ENCODE results near the gene FGFR2. TPM values are rescaled to one million over a fixed set of nuclear protein-coding genes. Genes with fewer than 3 reads are reported as not detected.

The FGFR2 gene
- total RNA-seq, 2 experiments from 2014 or later = 0.14 to 0.22 TPM

DNA sequence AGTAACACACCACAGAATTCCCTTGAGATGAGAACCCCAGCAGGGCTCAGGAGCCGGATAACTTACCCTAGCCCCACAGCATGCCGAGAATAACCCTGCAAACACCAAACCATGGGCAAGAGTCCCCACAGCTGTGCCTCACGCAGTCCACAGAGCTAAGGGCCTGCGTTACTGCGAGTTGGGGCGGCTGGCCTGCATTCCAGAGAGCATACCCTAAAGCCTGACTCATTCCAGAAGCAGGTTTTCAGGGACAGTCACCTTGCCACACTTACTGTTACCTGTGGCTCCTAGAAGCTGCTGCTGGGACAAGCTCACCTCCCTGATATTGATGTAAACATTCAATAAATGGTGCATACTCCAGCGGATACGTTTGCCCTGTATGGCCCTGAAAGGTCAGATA, 18.6 kb downstream of the FGFR2 start:
- CTCF ChIA-PET = no interaction called here
- peaks cover 4% of the 10 kb centered on the region for H3K27me3 Mint-ChIP-seq

DNA sequence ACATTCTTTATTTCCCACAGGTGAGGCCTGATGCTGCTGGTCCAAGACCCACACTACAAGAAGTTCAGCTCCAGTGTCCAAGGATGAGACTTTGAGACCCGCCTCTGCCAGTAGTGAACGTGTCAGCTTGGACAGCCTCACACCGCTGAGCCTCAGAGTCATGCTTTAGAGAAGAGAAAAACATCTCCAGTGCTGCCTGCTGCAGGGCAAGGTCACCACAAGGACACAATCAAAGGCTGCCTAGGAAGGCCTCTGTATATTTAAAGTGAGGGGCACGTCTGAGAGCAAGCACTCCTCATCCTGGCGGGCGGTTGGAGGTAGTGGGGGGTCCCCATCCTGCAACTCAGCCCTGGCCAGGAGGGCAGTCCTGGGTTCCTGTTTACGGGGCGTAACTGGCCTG, 19.3 kb downstream of the FGFR2 start:
- H3K27ac Mint-ChIP-seq = no peak overlapping the region
- ChIA-PET POLR2A (no interaction called here), CTCF (no interaction called here)
- no peaks in the 10 kb centered on the region for H3K36me3 ChIP-seq (ENCODE audit: insufficient read depth, low read length)
- intact Hi-C loops (cut with DNase I, micrococcal nuclease) = no loop called here
- H3K27me3 Mint-ChIP-seq = peaks cover 4% of the 10 kb centered on the region
- TF ChIP-seq, protein P1, sequence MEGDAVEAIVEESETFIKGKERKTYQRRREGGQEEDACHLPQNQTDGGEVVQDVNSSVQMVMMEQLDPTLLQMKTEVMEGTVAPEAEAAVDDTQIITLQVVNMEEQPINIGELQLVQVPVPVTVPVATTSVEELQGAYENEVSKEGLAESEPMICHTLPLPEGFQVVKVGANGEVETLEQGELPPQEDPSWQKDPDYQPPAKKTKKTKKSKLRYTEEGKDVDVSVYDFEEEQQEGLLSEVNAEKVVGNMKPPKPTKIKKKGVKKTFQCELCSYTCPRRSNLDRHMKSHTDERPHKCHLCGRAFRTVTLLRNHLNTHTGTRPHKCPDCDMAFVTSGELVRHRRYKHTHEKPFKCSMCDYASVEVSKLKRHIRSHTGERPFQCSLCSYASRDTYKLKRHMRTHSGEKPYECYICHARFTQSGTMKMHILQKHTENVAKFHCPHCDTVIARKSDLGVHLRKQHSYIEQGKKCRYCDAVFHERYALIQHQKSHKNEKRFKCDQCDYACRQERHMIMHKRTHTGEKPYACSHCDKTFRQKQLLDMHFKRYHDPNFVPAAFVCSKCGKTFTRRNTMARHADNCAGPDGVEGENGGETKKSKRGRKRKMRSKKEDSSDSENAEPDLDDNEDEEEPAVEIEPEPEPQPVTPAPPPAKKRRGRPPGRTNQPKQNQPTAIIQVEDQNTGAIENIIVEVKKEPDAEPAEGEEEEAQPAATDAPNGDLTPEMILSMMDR (IDR thresholded peaks at IDR 0.05) = no peak
- H3K4me1 ChIP-seq (ENCODE audit: insufficient read depth, low read length) = no peaks in the 10 kb centered on the region
- no peaks in the 10 kb centered on the region for H3K4me1 Mint-ChIP-seq (ENCODE audit: low read depth)
- no peak overlapping the region for H3K4me3 Mint-ChIP-seq
- H3K9me3 ChIP-seq (ENCODE audit: control insufficient read depth in 1 of 2, insufficient read depth in 1 of 2, low read length in 2 of 2) = peaks cover 0 to 5% of the 10 kb centered on the region in 2 experiments
- no peak overlapping the region for H3K27ac ChIP-seq (ENCODE audit: low read depth in 1 of 2, low read length in 2 of 2)
- no peaks in the 10 kb centered on the region for H3K36me3 Mint-ChIP-seq (ENCODE audit: low read depth)
- ATAC-seq (ENCODE audit: poor library complexity) (no peak), DNase-seq (no peak)
- H3K4me3 ChIP-seq (ENCODE audit: low read length) = no peak overlapping the region
- no peaks in the 10 kb centered on the region for H3K9me3 Mint-ChIP-seq
- H3K27me3 ChIP-seq (ENCODE audit: control insufficient read depth in 1 of 2, insufficient read depth in 2 of 2, low read length in 2 of 2) = no peaks in the 10 kb centered on the region

More for the DNA sequence above, 18.6 kb downstream of the FGFR2 start:
- no peaks in the 10 kb centered on the region for H3K9me3 Mint-ChIP-seq
- no peak overlapping the region for H3K27ac ChIP-seq (ENCODE audit: low read depth in 1 of 2, low read length in 2 of 2)
- DNase-seq (no peak), ATAC-seq (ENCODE audit: poor library complexity) (no peak)
- H3K4me1 ChIP-seq (ENCODE audit: insufficient read depth, low read length) = no peaks in the 10 kb centered on the region
- POLR2A ChIA-PET = no interaction called here
- H3K4me3 Mint-ChIP-seq = no peak overlapping the region
- intact Hi-C loops (cut with DNase I, micrococcal nuclease) = no loop called here
- no peaks in the 10 kb centered on the region for H3K4me1 Mint-ChIP-seq (ENCODE audit: low read depth)
- no peaks in the 10 kb centered on the region for H3K36me3 ChIP-seq (ENCODE audit: insufficient read depth, low read length)
- TF ChIP-seq, protein P1 (IDR thresholded peaks at IDR 0.05) = no peak
- H3K4me3 ChIP-seq (ENCODE audit: low read length) = no peak overlapping the region
- peaks cover 0 to 5% of the 10 kb centered on the region in 2 experiments for H3K9me3 ChIP-seq (ENCODE audit: control insufficient read depth in 1 of 2, insufficient read depth in 1 of 2, low read length in 2 of 2)
- no peaks in the 10 kb centered on the region for H3K36me3 Mint-ChIP-seq (ENCODE audit: low read depth)
- no peaks in the 10 kb centered on the region for H3K27me3 ChIP-seq (ENCODE audit: control insufficient read depth in 1 of 2, insufficient read depth in 2 of 2, low read length in 2 of 2)
- no peak overlapping the region for H3K27ac Mint-ChIP-seq

- Histone ChIP-seq H3K9me3 (ENCODE audit: control insufficient read depth in 1 of 2, insufficient read depth in 1 of 2, low read length in 2 of 2) (peaks cover 0 to 5% of the 10 kb centered on the region in 2 experiments), H3K27me3 (ENCODE audit: control insufficient read depth in 1 of 2, insufficient read depth in 2 of 2, low read length in 2 of 2) (no peaks in the 10 kb centered on the region), H3K4me3 (ENCODE audit: low read length) (no peak overlapping the region), H3K4me1 (ENCODE audit: insufficient read depth, low read length) (no peaks in the 10 kb centered on the region), H3K36me3 (ENCODE audit: insufficient read depth, low read length) (no peaks in the 10 kb centered on the region), H3K27ac (ENCODE audit: low read depth in 1 of 2, low read length in 2 of 2) (no peak overlapping the region)
- POLR2A ChIA-PET = no interaction called here
- H3K9me3 Mint-ChIP-seq = no peaks in the 10 kb centered on the region
- H3K27ac Mint-ChIP-seq = no peak overlapping the region
- intact Hi-C loops (cut with DNase I, micrococcal nuclease) = no loop called here
- H3K4me3 Mint-ChIP-seq = no peak overlapping the region
- DNase-seq (no peak), ATAC-seq (ENCODE audit: poor library complexity) (no peak)
- H3K4me1 Mint-ChIP-seq (ENCODE audit: low read depth) = no peaks in the 10 kb centered on the region
- no peaks in the 10 kb centered on the region for H3K36me3 Mint-ChIP-seq (ENCODE audit: low read depth)
- peaks cover 4% of the 10 kb centered on the region for H3K27me3 Mint-ChIP-seq
- CTCF ChIA-PET = no interaction called here
- TF ChIP-seq, protein P1 (IDR thresholded peaks at IDR 0.05) = no peak
Observed at GRCh38 chr10:121578298-121578697, 19.9 kb downstream of the FGFR2 start.

Measured in CD4-positive, alpha-beta T cell (primary cell).